SK-N-SH (cell line): Measurements from ENCODE around the gene VWA3A.

Experiments
- EZH2phosphoT487 ChIP-seq: fragments of 200-600 bp; sonication (generic); IDR thresholded peaks from 2 replicates; pipeline ENCODE4 v1.6.1; 2017; ENCODE audit warnings: low read depth, mixed run types, mild to moderate bottlenecking, antibody characterized with exemption, moderate library complexity, borderline replicate concordance
- GATA2 ChIP-seq: sonication (generic); formaldehyde crosslinking; IDR thresholded peaks from 2 replicates; pipeline ENCODE4 v1.5.0; 2020; ENCODE audit warnings: mild to moderate bottlenecking, missing genetic modification reagents
- JUND ChIP-seq: IDR thresholded peaks from 2 replicates; pipeline ENCODE4 v1.4.0; 2012
- MEF2A ChIP-seq: IDR thresholded peaks from 2 replicates; pipeline ENCODE4 v1.4.0; 2012; ENCODE audit warnings: low read depth, borderline replicate concordance
- POLR2AphosphoS5 ChIP-seq: IDR thresholded peaks from 2 replicates; pipeline ENCODE4 v1.6.1; 2012; ENCODE audit warnings: low read depth, low read length
- RAD21 ChIP-seq: IDR thresholded peaks from 2 replicates; pipeline ENCODE4 v1.6.1; 2012; ENCODE audit warnings: mild to moderate bottlenecking, low read length
- TAF1 ChIP-seq: IDR thresholded peaks from 2 replicates; pipeline ENCODE4 v1.6.1; 2012; ENCODE audit warnings: low read depth, mild to moderate bottlenecking, low read length, moderate library complexity, borderline replicate concordance
- TCF12 ChIP-seq: IDR thresholded peaks from 2 replicates; pipeline ENCODE4 v1.4.0; 2012
- YY1 ChIP-seq: IDR thresholded peaks from 2 replicates; pipeline ENCODE4 v1.4.0; 2012; ENCODE audit warnings: low read depth, mild to moderate bottlenecking
- TF ChIP-seq, protein P1 (sequence below): fragments of 200-600 bp; sonication (generic); IDR thresholded peaks from 2 replicates; pipeline ENCODE4 v1.6.1; 2017; ENCODE audit warnings: antibody characterized with exemption, mild to moderate bottlenecking, moderate library complexity
- TF ChIP-seq, protein P2 (sequence below): fragments of 150-350 bp; IDR thresholded peaks from 2 replicates; pipeline ENCODE4 v1.6.1; 2017; ENCODE audit warnings: antibody characterized with exemption, low read length, low read depth, borderline replicate concordance
- TF ChIP-seq, protein P3 (sequence below): fragments of 150-350 bp; IDR thresholded peaks from 2 replicates; pipeline ENCODE4 v1.6.1; 2016; ENCODE audit warnings: mild to moderate bottlenecking, low read depth, low read length
- TF ChIP-seq, protein P4 (sequence below): IDR thresholded peaks from 2 replicates; pipeline ENCODE4 v1.4.0; 2012; ENCODE audit warnings: low read depth

DNA sequence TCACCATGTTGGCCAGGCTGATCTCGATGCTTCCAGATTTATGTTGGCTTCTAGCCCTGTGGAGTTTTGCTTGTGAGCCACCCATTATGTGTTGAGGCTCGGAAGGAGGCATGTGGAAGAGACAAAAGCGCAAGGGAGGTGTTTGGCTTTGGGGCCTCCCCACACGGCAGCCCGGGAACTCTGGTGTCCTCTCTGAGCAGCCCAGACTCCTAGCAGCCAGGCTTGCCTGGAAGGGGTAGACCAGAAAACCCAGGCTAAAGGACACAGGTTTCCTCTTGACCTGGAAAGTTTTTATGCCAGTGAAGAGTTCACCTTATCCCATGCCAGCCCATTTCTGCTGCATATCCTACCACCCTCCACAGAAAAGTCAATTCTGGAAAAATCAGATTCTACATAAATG is 91.0 kb downstream of the VWA3A start:
- TF ChIP-seq, protein P1, sequence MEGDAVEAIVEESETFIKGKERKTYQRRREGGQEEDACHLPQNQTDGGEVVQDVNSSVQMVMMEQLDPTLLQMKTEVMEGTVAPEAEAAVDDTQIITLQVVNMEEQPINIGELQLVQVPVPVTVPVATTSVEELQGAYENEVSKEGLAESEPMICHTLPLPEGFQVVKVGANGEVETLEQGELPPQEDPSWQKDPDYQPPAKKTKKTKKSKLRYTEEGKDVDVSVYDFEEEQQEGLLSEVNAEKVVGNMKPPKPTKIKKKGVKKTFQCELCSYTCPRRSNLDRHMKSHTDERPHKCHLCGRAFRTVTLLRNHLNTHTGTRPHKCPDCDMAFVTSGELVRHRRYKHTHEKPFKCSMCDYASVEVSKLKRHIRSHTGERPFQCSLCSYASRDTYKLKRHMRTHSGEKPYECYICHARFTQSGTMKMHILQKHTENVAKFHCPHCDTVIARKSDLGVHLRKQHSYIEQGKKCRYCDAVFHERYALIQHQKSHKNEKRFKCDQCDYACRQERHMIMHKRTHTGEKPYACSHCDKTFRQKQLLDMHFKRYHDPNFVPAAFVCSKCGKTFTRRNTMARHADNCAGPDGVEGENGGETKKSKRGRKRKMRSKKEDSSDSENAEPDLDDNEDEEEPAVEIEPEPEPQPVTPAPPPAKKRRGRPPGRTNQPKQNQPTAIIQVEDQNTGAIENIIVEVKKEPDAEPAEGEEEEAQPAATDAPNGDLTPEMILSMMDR, result no peak
- TF ChIP-seq, protein P2, sequence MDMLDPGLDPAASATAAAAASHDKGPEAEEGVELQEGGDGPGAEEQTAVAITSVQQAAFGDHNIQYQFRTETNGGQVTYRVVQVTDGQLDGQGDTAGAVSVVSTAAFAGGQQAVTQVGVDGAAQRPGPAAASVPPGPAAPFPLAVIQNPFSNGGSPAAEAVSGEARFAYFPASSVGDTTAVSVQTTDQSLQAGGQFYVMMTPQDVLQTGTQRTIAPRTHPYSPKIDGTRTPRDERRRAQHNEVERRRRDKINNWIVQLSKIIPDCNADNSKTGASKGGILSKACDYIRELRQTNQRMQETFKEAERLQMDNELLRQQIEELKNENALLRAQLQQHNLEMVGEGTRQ, result no peak
- no peak for TF ChIP-seq MEF2A
- TF ChIP-seq EZH2phosphoT487, result no peak
- TF ChIP-seq RAD21, result no peak
- TF ChIP-seq POLR2AphosphoS5, result no peak
- TF ChIP-seq, protein P3, sequence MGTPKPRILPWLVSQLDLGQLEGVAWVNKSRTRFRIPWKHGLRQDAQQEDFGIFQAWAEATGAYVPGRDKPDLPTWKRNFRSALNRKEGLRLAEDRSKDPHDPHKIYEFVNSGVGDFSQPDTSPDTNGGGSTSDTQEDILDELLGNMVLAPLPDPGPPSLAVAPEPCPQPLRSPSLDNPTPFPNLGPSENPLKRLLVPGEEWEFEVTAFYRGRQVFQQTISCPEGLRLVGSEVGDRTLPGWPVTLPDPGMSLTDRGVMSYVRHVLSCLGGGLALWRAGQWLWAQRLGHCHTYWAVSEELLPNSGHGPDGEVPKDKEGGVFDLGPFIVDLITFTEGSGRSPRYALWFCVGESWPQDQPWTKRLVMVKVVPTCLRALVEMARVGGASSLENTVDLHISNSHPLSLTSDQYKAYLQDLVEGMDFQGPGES, result no peak
- no peak for TF ChIP-seq TAF1
- no peak for TF ChIP-seq TCF12
- TF ChIP-seq, protein P4, sequence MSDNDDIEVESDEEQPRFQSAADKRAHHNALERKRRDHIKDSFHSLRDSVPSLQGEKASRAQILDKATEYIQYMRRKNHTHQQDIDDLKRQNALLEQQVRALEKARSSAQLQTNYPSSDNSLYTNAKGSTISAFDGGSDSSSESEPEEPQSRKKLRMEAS, result no peak
- no peak for TF ChIP-seq GATA2 (CRISPR knock-in tag)
- no peak for TF ChIP-seq JUND
- TF ChIP-seq YY1, result no peak
